Mammary epithelial cell (primary cell): ENCODE data around the gene FAM149A.

ENCODE experiments used
- CTCF ChIP-seq, 2 donors: IDR thresholded peaks in 1 of 2; conservative IDR thresholded peaks in 1 of 2; 2 replicates each; pipeline ENCODE4 v1.5.1; 2011 to 2012; ENCODE audit warnings: inconsistent platforms in 2 of 2, low read length in 2 of 2, mild to moderate bottlenecking in 2 of 2, control low read depth in 1 of 2, low read depth in 1 of 2; ENCODE audit not compliant: insufficient read depth in 1 of 2; ENCODE audit errors: extremely low read depth in 1 of 2
- EZH2 ChIP-seq: IDR thresholded peaks from 2 replicates; pipeline ENCODE4 v1.6.1; 2012; ENCODE audit warnings: low read length, inconsistent platforms, borderline replicate concordance

DNA sequence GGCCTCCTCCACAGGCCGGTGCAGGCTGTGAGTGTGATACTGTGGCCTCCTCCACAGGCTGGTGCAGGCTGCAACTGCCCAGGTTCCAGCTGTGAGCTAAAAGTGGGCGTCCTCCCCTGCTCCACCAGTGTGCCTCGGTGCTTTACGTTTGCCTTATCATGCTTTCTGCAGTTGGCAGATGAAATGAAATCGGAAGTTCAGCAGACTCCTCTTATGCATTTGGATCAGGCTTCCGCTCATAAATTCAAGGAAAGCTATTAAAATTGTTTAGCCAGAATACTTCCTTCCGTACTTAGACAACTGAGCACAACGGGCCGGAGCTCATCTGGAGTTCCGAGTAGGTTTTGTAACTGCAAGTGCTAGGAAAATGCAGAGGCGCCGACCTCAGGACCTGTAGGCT lies 98.9 kb downstream of the FAM149A start:
- TF ChIP-seq CTCF (conservative IDR thresholded peaks at IDR 0.05 in 1 of 2, IDR thresholded peaks at IDR 0.05 in 1 of 2; ENCODE audit: extremely low read depth in 1 of 2, insufficient read depth in 1 of 2, low read depth in 1 of 2, low read length in 2 of 2) (no peak), EZH2 (no peak)
